A549 (cell line): Measurements from ENCODE around the gene PERCC1. TPM values are rescaled to one million over a fixed set of nuclear protein-coding genes. Genes with fewer than 3 reads are reported as not detected.
"Not testable (repeated sequence)": the region's sequence is repeated elsewhere in the genome, so short reads cannot be mapped to it uniquely, and the experiment has no call there.

Experiments used
- ATAC-seq, 2 experiments: fragments of 200-7000 bp in 1 of 2; fragments of >200 bp in 1 of 2; cut with Nextera tagmentation in 1 of 2; cut with Tn5 transposase in 1 of 2; 3 replicates each; pipeline versions ENCODE4 v1.8.0 to v1.9.1; 2018 to 2020; ENCODE audit warnings: mild to moderate bottlenecking in 1 of 2, moderate library complexity in 1 of 2
- CTCF ChIA-PET: fragments of 300-600 bp; sonication (Branson Sonifier 250); formaldehyde crosslinking; extraction: SDS; loops from one replicate; lab custom pipeline; 2021; ENCODE audit warnings: antibody characterized with exemption, inconsistent platforms; lab: Yijun Ruan, JAX
- POLR2A ChIA-PET: fragments of 350-600 bp; formaldehyde crosslinking; extraction: SDS; loops from one replicate; lab custom pipeline; 2021; ENCODE audit warnings: antibody characterized with exemption, inconsistent platforms; lab: Yijun Ruan, JAX
- DNase-seq, 2 experiments: peaks; one replicate each; pipeline versions ENCODE4 v3.0.0 to v3.0.0-alpha.2; 2011 to 2016; ENCODE audit warnings: low read depth in 1 of 2, low spot score in 1 of 2
- FAIRE-seq: peaks from 2 replicates; lab custom pipeline; 2011; peaks lifted over from hg19 to GRCh38; lab: Jason Lieb, UNC
- H3K27ac ChIP-seq, 2 experiments: fragments of >200 bp; sonication (Bioruptor Twin); formaldehyde crosslinking; 3 replicates each; pipeline ENCODE4 v1.5.1; 2016 to 2017
- H3K4me1 ChIP-seq: fragments of >200 bp; sonication (Bioruptor Twin); formaldehyde crosslinking; 3 replicates; pipeline ENCODE4 v1.6.1; 2016
- H3K4me2 ChIP-seq: fragments of >200 bp; sonication (Bioruptor Twin); formaldehyde crosslinking; 3 replicates; pipeline ENCODE4 v1.6.1; 2016
- H3K4me3 ChIP-seq: fragments of >200 bp; sonication (Bioruptor Twin); formaldehyde crosslinking; 3 replicates; pipeline ENCODE4 v1.5.1; 2016
- H3K9me3 ChIP-seq: fragments of >200 bp; sonication (Bioruptor Twin); formaldehyde crosslinking; 3 replicates; pipeline ENCODE4 v1.6.1; 2016
- CHD2 ChIP-seq: fragments of 150-350 bp; IDR thresholded peaks from 2 replicates; pipeline ENCODE4 v1.6.1; 2014; ENCODE audit warnings: low read length; ENCODE audit not compliant: partially characterized antibody
- EHMT2 ChIP-seq: fragments of 200-600 bp; sonication (generic); IDR thresholded peaks from 2 replicates; pipeline ENCODE4 v1.6.1; 2016; ENCODE audit warnings: antibody characterized with exemption, low read depth, mild to moderate bottlenecking, moderate library complexity
- HOXA7 ChIP-seq: fragments of 250-450 bp; sonication (Bioruptor Pico); IDR thresholded peaks from 2 replicates; pipeline ENCODE4 v1.5.0; 2020; ENCODE audit warnings: mild to moderate bottlenecking, moderate library complexity
- HOXB13 ChIP-seq: fragments of 250-450 bp; sonication (Bioruptor Pico); IDR thresholded peaks from 2 replicates; pipeline ENCODE4 v1.5.0; 2020; ENCODE audit warnings: low read depth, mild to moderate bottlenecking, moderate library complexity
- HOXB5 ChIP-seq: fragments of 250-450 bp; sonication (Bioruptor Pico); IDR thresholded peaks from 2 replicates; pipeline ENCODE4 v1.5.0; 2020; ENCODE audit warnings: mild to moderate bottlenecking, moderate library complexity
- JUNB ChIP-seq: fragments of >200 bp; sonication (Bioruptor Twin); formaldehyde crosslinking; IDR thresholded peaks from 2 replicates; pipeline ENCODE4 v1.6.1; 2016
- KDM5A ChIP-seq: fragments of 200-600 bp; sonication (generic); IDR thresholded peaks from 2 replicates; pipeline ENCODE4 v1.6.1; 2016; ENCODE audit warnings: antibody characterized with exemption, mild to moderate bottlenecking
- MAFK ChIP-seq: fragments of 450-650 bp; IDR thresholded peaks from 2 replicates; pipeline ENCODE4 v1.6.1; 2014; ENCODE audit not compliant: partially characterized antibody
- MAX ChIP-seq: IDR thresholded peaks from 2 replicates; pipeline ENCODE4 v1.6.1; 2012
- NFE2L2 ChIP-seq: fragments of 150-350 bp; conservative IDR thresholded peaks from 2 replicates; pipeline ENCODE4 v1.6.1; 2014; ENCODE audit warnings: low read length
- NPAS2 ChIP-seq: fragments of 250-450 bp; sonication (Bioruptor Pico); IDR thresholded peaks from 2 replicates; pipeline ENCODE4 v1.8.0; 2022; ENCODE audit warnings: mild to moderate bottlenecking, moderate library complexity, borderline replicate concordance
- PHF8 ChIP-seq: fragments of 200-600 bp; sonication (generic); IDR thresholded peaks from 2 replicates; pipeline ENCODE4 v1.6.1; 2016; ENCODE audit warnings: low read depth, mild to moderate bottlenecking, antibody characterized with exemption, moderate library complexity, borderline replicate concordance
- POLR2A ChIP-seq: IDR thresholded peaks from 2 replicates; pipeline ENCODE4 v1.6.1; 2012; ENCODE audit warnings: mild to moderate bottlenecking, low read length
- RNF2 ChIP-seq: fragments of 200-600 bp; sonication (generic); IDR thresholded peaks from 2 replicates; pipeline ENCODE4 v1.6.1; 2016; ENCODE audit warnings: low read depth, mild to moderate bottlenecking, antibody characterized with exemption, moderate library complexity, borderline replicate concordance
- ZFP36 ChIP-seq: fragments of 450-650 bp; IDR thresholded peaks from 2 replicates; pipeline ENCODE4 v1.6.1; 2014; ENCODE audit warnings: borderline replicate concordance; ENCODE audit not compliant: partially characterized antibody
- WGBS: methylation state at CpG from one replicate; pipeline ENCODE4 v1.1.6; 2017; ENCODE audit errors: missing lambda C conversion rate; 5-methylcytosine and 5-hydroxymethylcytosine counted together
- polyA plus RNA-seq, 4 experiments: library from polyadenylated mRNA; depleted of rRNA in 3 of 4; stranded (reverse); fragments of >200 nt; fragmentation: RNase III in 1 of 4; extraction: RNeasy Plus Mini Kit Qiagen cat#74134 plus additional on column Dnase treatment in 1 of 4; gene quantifications; 2 replicates in 3 of 4; 3 replicates in 1 of 4; pipeline ENCODE4 v1.2.3, GENCODE V29; 2011 to 2017
- TF ChIP-seq, protein P1 (sequence below): fragments of 200-600 bp; sonication (generic); IDR thresholded peaks from 2 replicates; pipeline ENCODE4 v1.6.1; 2016; ENCODE audit warnings: antibody characterized with exemption, mild to moderate bottlenecking, moderate library complexity
- TF ChIP-seq, protein P2 (sequence below): IDR thresholded peaks from 2 replicates; pipeline ENCODE4 v1.6.1; 2012

Gene PERCC1
- polyA plus RNA-seq, 2 of the 4 experiments (the other 2 are of a cell fraction), result not detected

GRCh38 chr16:1475552-1476114, 44.8 kb downstream of the PERCC1 start:
- TF ChIP-seq EHMT2, result no peak
- no peak for TF ChIP-seq ZFP36
- TF ChIP-seq CHD2, result no peak
- no peak for TF ChIP-seq MAX
- no peak for TF ChIP-seq HOXB13
- TF ChIP-seq HOXA7, result no peak
- 0 out of 2 replicates have a peak, but pooled peaks have one; percentile 7 for TF ChIP-seq RNF2
- CTCF ChIA-PET, result interaction anchor here (0.6 to 0.9 kb wide), 2 partner anchors 17 to 110 kb away, joined by 3 read pairs; partner anchors contain the start of gene TELO2
- H3K4me2 ChIP-seq, result peak overlapping the region; percentile 100
- DNase-seq (no peak), FAIRE-seq (no peak), ATAC-seq (no peak)
- peak overlapping the region; percentile 97 to 98 for H3K27ac ChIP-seq
- POLR2A ChIA-PET, result interaction anchor here (0.5 to 1.1 kb wide), 2 partner anchors 13 to 95 kb away, joined by 3 read pairs; no protein-coding TSS in a partner anchor
- H3K4me3 ChIP-seq, result peak overlapping the region; percentile 99
- H3K4me1 ChIP-seq, result peaks cover 11% of the 10 kb centered on the region
- 67% methylated on average over 15 of the region's 15 CpGs for WGBS
- no peaks in the 10 kb centered on the region for H3K9me3 ChIP-seq

DNA sequence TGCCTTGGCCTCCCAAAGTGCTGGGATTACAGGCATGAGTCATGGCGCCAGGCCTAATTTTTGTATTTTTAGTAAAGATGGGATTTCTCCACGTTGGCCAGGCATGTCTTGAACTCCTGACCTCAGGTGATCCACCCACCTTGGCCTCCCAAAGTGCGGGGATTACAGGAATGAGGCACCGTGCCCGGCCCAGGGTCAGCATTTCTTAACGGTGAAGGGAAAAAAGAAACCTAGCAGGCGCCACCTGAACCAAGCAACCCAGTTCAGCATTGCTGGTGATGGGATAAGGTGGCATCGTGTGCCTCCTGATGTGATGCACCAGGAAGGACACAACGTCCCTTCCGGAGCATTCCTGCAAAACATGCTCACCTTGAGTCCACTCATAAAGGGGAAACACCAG, 46.2 kb downstream of the PERCC1 start:
- 85% methylated on average over 10 of the region's 10 CpGs for WGBS
- no peak overlapping the region for H3K4me2 ChIP-seq
- FAIRE-seq, result no peak
- no peak for DNase-seq
- H3K27ac ChIP-seq, result no peak overlapping the region
- TF ChIP-seq, protein P1, sequence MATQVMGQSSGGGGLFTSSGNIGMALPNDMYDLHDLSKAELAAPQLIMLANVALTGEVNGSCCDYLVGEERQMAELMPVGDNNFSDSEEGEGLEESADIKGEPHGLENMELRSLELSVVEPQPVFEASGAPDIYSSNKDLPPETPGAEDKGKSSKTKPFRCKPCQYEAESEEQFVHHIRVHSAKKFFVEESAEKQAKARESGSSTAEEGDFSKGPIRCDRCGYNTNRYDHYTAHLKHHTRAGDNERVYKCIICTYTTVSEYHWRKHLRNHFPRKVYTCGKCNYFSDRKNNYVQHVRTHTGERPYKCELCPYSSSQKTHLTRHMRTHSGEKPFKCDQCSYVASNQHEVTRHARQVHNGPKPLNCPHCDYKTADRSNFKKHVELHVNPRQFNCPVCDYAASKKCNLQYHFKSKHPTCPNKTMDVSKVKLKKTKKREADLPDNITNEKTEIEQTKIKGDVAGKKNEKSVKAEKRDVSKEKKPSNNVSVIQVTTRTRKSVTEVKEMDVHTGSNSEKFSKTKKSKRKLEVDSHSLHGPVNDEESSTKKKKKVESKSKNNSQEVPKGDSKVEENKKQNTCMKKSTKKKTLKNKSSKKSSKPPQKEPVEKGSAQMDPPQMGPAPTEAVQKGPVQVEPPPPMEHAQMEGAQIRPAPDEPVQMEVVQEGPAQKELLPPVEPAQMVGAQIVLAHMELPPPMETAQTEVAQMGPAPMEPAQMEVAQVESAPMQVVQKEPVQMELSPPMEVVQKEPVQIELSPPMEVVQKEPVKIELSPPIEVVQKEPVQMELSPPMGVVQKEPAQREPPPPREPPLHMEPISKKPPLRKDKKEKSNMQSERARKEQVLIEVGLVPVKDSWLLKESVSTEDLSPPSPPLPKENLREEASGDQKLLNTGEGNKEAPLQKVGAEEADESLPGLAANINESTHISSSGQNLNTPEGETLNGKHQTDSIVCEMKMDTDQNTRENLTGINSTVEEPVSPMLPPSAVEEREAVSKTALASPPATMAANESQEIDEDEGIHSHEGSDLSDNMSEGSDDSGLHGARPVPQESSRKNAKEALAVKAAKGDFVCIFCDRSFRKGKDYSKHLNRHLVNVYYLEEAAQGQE, result no peak
- TF ChIP-seq NFE2L2, result no peak
- no peak for TF ChIP-seq PHF8
- TF ChIP-seq HOXB5 (CRISPR knock-in tag), result no peak
- TF ChIP-seq KDM5A, result no peak
- TF ChIP-seq NPAS2 (CRISPR knock-in tag), result no peak
- TF ChIP-seq POLR2A, result no peak
- TF ChIP-seq MAFK, result no peak
- TF ChIP-seq, protein P2, sequence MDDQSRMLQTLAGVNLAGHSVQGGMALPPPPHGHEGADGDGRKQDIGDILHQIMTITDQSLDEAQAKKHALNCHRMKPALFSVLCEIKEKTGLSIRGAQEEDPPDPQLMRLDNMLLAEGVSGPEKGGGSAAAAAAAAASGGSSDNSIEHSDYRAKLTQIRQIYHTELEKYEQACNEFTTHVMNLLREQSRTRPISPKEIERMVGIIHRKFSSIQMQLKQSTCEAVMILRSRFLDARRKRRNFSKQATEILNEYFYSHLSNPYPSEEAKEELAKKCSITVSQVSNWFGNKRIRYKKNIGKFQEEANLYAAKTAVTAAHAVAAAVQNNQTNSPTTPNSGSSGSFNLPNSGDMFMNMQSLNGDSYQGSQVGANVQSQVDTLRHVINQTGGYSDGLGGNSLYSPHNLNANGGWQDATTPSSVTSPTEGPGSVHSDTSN, result no peak
- TF ChIP-seq JUNB, result no peak
- POLR2A ChIA-PET, result interaction anchor here (1.3 kb wide), 1 partner anchor 17 kb away, joined by 3 read pairs; the partner anchor contains the start of gene TELO2
- H3K4me1 ChIP-seq, result peaks cover 11% of the 10 kb centered on the region
- no peaks in the 10 kb centered on the region for H3K9me3 ChIP-seq
- no peak overlapping the region for H3K4me3 ChIP-seq
- no peak for ATAC-seq
- CTCF ChIA-PET, result interaction anchor here (1.2 kb wide), 1 partner anchor 9 kb away, joined by 3 read pairs; no protein-coding TSS in a partner anchor

- H3K4me2 ChIP-seq, H3K9me3 ChIP-seq, H3K27ac ChIP-seq, FAIRE-seq, H3K4me1 ChIP-seq, DNase-seq, ATAC-seq, POLR2A ChIA-PET, H3K4me3 ChIP-seq: not testable (repeated sequence)
- WGBS, result 80% methylated on average over 9 of the region's 9 CpGs
- CTCF ChIA-PET, result interaction anchor here (1.4 kb wide), 1 partner anchor 227 kb away, joined by 3 read pairs; the partner anchor contains the start of gene MAPK8IP3
These were observed 48.1 kb downstream of the PERCC1 start for GRCh38 chr16:1478937-1479336.
